ENCODE results near the gene PLXNA1.

The PLXNA1 gene

GRCh38 chr3:126936853-126937425, 46.0 kb upstream of the PLXNA1 start:
- no peak overlapping the region for H2AFZ ChIP-seq
- H3K27me3 ChIP-seq (ENCODE audit: control insufficient read depth, insufficient read depth, low read length): no peaks in the 10 kb centered on the region
- no peaks in the 10 kb centered on the region for H3K79me2 ChIP-seq
- no peak overlapping the region for H3K27ac ChIP-seq
- H3K36me3 ChIP-seq (ENCODE audit: control insufficient read depth, insufficient read depth, low read length): no peaks in the 10 kb centered on the region
- H3K9ac ChIP-seq: no peak overlapping the region
- no peaks in the 10 kb centered on the region for H3K4me1 ChIP-seq
- H3K9me3 ChIP-seq (ENCODE audit: control insufficient read depth, low read length): no peaks in the 10 kb centered on the region
- no peak for TF ChIP-seq CTCF (IDR thresholded peaks at IDR 0.05)
- H3K4me3 ChIP-seq (ENCODE audit: low read depth, low read length): no peak overlapping the region
- H3K4me2 ChIP-seq (ENCODE audit: low read length): no peak overlapping the region

GRCh38 chr3:126937533-126937932, 45.4 kb upstream of the PLXNA1 start:
- no peaks in the 10 kb centered on the region for H3K4me1 ChIP-seq

DNA sequence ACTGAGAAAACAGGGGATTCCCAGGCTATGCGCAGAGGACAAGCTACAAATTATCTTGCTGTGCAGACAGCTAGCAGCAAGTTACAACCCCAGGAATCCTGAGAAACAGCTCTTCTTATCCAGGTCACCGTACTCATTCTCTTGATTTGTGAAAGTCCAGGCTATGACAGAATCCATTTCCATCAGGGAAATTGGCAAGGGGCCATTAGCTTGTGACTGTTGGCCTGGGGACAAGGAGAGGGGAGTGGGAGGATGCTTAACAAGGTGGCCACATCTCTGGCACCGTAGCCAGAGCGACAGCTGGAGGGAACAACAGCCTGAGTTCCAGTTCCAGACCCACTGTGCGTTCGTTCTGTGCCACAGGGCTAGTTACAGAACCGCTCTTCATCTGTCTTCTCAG, 44.9 kb upstream of the PLXNA1 start:
- H3K4me3 ChIP-seq (ENCODE audit: low read depth, low read length): no peak overlapping the region
- no peak overlapping the region for H3K27ac ChIP-seq
- H3K36me3 ChIP-seq (ENCODE audit: control insufficient read depth, insufficient read depth, low read length): no peaks in the 10 kb centered on the region
- H2AFZ ChIP-seq: no peak overlapping the region
- no peaks in the 10 kb centered on the region for H3K4me1 ChIP-seq
- no peaks in the 10 kb centered on the region for H3K79me2 ChIP-seq
- no peak overlapping the region for H3K4me2 ChIP-seq (ENCODE audit: low read length)
- no peaks in the 10 kb centered on the region for H3K9me3 ChIP-seq (ENCODE audit: control insufficient read depth, low read length)
- TF ChIP-seq CTCF (IDR thresholded peaks at IDR 0.05): no peak
- no peaks in the 10 kb centered on the region for H3K27me3 ChIP-seq (ENCODE audit: control insufficient read depth, insufficient read depth, low read length)
- no peak overlapping the region for H3K9ac ChIP-seq

More at GRCh38 chr3:126937533-126937932, 45.4 kb upstream of the PLXNA1 start:
- no peaks in the 10 kb centered on the region for H3K79me2 ChIP-seq
- H3K27me3 ChIP-seq (ENCODE audit: control insufficient read depth, insufficient read depth, low read length): no peaks in the 10 kb centered on the region
- H3K36me3 ChIP-seq (ENCODE audit: control insufficient read depth, insufficient read depth, low read length): no peaks in the 10 kb centered on the region
- no peak overlapping the region for H3K27ac ChIP-seq
- no peak overlapping the region for H3K4me3 ChIP-seq (ENCODE audit: low read depth, low read length)
- TF ChIP-seq CTCF (IDR thresholded peaks at IDR 0.05): no peak
- no peak overlapping the region for H2AFZ ChIP-seq
- no peak overlapping the region for H3K4me2 ChIP-seq (ENCODE audit: low read length)
- H3K9ac ChIP-seq: no peak overlapping the region
- H3K9me3 ChIP-seq (ENCODE audit: control insufficient read depth, low read length): no peaks in the 10 kb centered on the region

DNA sequence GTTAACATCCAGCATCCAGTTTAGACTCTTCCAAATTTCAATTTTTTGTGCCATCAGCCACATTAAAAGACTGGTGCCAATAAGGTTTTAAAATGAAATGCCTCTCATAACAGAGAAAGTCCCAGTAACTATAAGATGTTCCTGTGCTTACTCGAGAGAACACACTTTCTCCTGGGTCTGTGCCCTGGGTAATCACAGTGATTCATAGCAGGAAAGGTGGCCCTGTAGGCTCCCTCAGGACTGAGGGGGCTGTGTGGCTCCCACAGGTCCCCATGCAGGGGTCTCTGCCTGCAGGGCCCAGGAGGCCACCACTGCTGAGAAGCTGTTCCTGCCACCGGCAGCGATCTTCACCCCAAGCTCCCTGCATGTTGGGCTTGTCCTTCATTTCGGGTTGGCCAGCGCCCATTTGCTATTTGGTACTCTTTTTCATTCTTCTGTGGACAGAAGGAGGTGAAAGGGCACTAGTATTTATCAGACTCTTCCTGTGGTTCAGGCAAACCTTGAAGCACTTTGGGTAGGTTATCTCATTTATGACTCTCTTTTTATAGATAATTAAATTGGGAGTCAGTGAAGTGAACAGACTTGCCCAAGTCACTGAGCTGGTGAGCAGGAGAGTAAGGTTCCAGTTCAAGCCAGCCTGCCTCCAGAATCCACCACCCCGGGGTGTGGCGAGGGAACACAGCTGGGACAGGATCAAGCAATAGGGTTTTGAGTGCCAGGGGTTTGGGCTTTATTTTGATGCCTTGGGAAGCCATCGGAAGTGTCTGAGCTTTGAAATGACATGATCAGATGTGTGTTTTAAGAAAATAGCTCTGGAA, 44.2 kb upstream of the PLXNA1 start:
- no peak overlapping the region for H2AFZ ChIP-seq
- no peak overlapping the region for H3K4me3 ChIP-seq (ENCODE audit: low read depth, low read length)
- no peaks in the 10 kb centered on the region for H3K9me3 ChIP-seq (ENCODE audit: control insufficient read depth, low read length)
- TF ChIP-seq CTCF (IDR thresholded peaks at IDR 0.05): no peak
- no peak overlapping the region for H3K9ac ChIP-seq
- H3K27me3 ChIP-seq (ENCODE audit: control insufficient read depth, insufficient read depth, low read length): no peaks in the 10 kb centered on the region
- no peak overlapping the region for H3K4me2 ChIP-seq (ENCODE audit: low read length)
- no peaks in the 10 kb centered on the region for H3K36me3 ChIP-seq (ENCODE audit: control insufficient read depth, insufficient read depth, low read length)
- H3K4me1 ChIP-seq: no peaks in the 10 kb centered on the region
- no peak overlapping the region for H3K27ac ChIP-seq
- no peaks in the 10 kb centered on the region for H3K79me2 ChIP-seq
